Measurements from ENCODE around the gene ADARB1.

- TF ChIP-seq MYBL2 (CRISPR knock-in tag; IDR thresholded peaks at IDR 0.05) (no peak), CREB1 (CRISPR knock-in tag; IDR thresholded peaks at IDR 0.05) (no peak)
Observed at GRCh38 chr21:45045481-45045880, 28.9 kb upstream of the ADARB1 start.

Measured in WTC11 (cell line).